HUES64 (cell line): ENCODE results near the gene TXN2.
"Not testable (repeated sequence)": the region's sequence is repeated elsewhere in the genome, so short reads cannot be mapped to it uniquely, and the experiment has no call there.

Source experiments
- H3K27ac ChIP-seq: 2 replicates; pipeline ENCODE4 v1.7.0; 2013; ENCODE audit warnings: low read depth, low read length, inconsistent platforms
- H3K27me3 ChIP-seq: 2 replicates; pipeline ENCODE4 v1.6.1; 2013; ENCODE audit warnings: mild to moderate bottlenecking, low read length; ENCODE audit not compliant: insufficient read depth
- H3K36me3 ChIP-seq: 2 replicates; pipeline ENCODE4 v1.6.1; 2013; ENCODE audit warnings: mild to moderate bottlenecking, low read length; ENCODE audit not compliant: insufficient read depth
- H3K4me1 ChIP-seq: 2 replicates; pipeline ENCODE4 v1.6.1; 2013; ENCODE audit warnings: mild to moderate bottlenecking, low read length, moderate library complexity; ENCODE audit not compliant: insufficient read depth
- H3K4me3 ChIP-seq: 2 replicates; pipeline ENCODE4 v1.5.1; 2013; ENCODE audit warnings: mild to moderate bottlenecking, low read length, moderate library complexity
- H3K9ac ChIP-seq: 2 replicates; pipeline ENCODE4 v1.6.1; 2013; ENCODE audit warnings: mild to moderate bottlenecking, low read depth, low read length
- H3K9me3 ChIP-seq: 2 replicates; pipeline ENCODE4 v1.6.1; 2013; ENCODE audit warnings: low read depth, low read length; ENCODE audit not compliant: insufficient read depth
- WGBS: fragments of 150-250, 120-280 bp; methylation state at CpG from one replicate; pipeline ENCODE4 v1.1.7; 2013; ENCODE audit warnings: missing lambda C conversion rate; 5-methylcytosine and 5-hydroxymethylcytosine counted together

Gene TXN2

DNA sequence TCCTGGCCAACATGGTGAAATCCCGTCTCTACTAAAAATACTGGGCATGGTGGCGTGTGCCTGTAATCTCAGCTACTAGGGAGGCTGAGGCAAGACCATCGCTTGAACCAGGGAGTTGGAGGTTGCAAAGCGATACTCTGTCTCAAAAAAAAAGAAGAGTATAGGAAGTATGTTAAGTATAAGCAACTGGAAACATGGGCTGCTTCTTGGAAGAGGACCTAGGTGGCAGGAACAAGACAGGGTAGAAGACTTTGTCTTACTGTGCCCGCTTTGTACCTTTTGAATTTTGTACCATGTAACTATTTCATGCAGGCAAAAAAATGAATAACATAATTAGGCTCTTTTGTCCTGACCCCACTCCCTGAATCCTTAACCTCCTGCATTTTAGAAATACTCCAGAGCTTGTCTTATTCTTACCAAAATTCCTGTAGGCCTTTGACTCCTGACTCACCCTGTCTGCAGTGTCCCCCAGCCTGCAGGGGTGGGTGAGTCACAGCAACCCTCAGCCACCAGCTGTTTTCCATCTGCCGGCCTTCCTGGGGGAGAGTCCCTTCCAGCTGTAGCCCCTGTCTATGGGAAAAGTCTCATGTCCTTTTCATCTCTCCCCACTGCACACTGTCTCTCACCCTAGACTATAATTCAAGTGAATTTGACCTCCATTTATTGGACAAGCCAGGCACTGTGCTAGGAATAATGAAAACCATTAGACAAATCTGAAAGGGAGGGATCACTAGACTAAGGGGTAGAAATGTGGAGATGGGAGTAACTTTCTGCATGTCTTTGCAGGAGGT lies 41.8 kb downstream of the TXN2 start:
- Histone ChIP-seq H3K4me3 (no peak overlapping the region), H3K9ac (no peak overlapping the region), H3K9me3 (no peaks in the 10 kb centered on the region), H3K36me3 (no peaks in the 10 kb centered on the region), H3K4me1 (peaks cover 18% of the 10 kb centered on the region), H3K27me3 (no peaks in the 10 kb centered on the region), H3K27ac (peak overlapping the region; percentile 29; the same call in 1 of the 2 replicates)
- WGBS, result 80% methylated on average over 6 of the region's 6 CpGs

DNA sequence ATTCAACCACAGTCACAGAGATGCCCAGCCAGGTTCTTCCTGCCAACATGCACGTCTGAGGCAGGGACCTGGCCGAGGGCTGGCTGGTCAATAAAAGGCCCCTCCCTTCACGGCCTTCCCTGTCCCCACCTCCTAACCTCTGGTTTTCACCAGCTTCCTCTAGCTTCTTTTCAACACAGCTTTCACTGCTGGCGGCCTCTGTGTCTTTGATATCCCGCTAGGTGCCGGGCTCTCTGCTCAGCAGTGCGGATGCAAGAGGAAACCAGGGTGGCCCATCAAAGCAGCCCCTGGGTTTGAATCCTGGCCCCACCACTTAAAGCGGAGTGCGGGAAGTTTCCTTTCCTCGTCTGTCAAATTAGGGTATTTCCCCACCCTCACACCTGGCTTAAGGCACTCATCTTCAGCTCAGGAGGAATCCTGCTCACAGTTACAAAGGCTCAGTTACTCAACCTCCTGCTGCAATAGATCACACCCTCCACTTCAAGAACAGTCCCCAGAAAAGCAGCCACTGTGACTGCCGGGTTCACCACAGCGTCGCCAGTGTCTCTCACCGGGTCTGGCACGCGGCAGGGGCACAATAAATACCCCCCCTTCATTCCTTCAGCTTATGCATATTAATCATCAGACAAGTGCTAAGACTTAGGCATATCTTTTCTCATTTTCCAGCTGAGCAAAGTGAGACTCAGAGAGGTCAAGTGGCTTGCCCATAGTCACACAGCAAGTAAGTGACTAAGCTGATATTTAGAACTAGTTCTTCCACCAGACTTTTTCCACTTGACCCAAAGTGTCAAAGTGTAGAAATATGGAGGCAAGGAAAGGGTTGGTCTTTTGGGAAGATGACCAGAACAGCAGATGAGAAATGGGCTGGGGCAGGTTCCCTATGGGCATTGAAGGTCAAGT lies 45.7 kb downstream of the TXN2 start:
- H3K4me1 ChIP-seq, result peaks cover 31% of the 10 kb centered on the region
- no peaks in the 10 kb centered on the region for H3K9me3 ChIP-seq
- no peak overlapping the region for H3K4me3 ChIP-seq
- H3K27ac ChIP-seq, result peak overlapping the region; percentile 3; the same call in 1 of the 2 replicates
- WGBS, result 17% methylated on average over 16 of the region's 16 CpGs
- H3K9ac ChIP-seq, result no peak overlapping the region
- H3K27me3 ChIP-seq, result no peaks in the 10 kb centered on the region
- no peaks in the 10 kb centered on the region for H3K36me3 ChIP-seq

DNA sequence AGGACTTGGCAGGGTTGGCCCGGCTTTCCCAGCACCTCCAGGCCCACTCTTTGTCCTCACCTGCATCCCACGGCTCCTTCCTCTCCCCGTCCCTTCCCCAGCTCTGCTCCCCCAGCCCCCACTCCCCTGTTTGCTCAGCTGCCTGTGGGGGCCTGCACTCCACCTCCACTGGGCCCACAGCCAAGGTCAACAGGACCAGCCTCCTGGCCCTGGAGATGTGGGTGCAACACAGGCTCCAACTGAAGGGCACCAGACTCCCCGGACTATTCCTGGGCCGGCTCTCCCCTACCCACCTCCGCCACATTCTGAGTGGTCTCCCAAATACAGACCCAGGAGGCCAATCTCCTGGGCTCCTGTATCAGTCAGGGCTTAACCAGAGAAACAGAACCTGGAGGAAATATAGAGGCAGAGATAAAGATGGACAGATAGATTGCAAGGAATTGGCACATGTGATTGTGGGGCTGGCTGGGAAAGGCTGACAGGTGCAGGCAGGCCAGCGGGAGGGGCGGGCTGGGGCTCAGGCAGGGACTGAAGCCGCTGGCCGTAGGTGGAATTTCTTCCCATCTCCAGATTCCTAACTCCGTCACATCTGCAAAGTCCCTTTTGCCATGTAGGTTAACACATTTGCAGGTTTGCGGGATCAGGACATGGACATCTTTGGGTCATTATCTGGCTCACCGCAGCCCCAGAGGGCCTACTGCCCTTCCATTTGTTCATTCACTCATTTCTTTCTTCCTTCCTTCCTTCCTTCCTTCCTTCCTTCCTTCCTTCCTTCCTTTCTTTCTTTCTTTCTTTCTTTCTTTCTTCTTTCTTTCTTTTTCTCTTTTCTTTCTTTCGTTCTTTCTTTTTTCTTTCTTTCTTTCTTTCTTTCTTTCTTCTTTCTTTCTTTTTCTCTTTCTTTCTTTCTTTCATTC lies 47.9 kb downstream of the TXN2 start:
- H3K27ac ChIP-seq, result no peak overlapping the region
- H3K4me3 ChIP-seq, result no peak overlapping the region
- H3K36me3 ChIP-seq, result no peaks in the 10 kb centered on the region
- no peaks in the 10 kb centered on the region for H3K27me3 ChIP-seq
- H3K9me3 ChIP-seq, result no peaks in the 10 kb centered on the region
- no peak overlapping the region for H3K9ac ChIP-seq
- 80% methylated on average over 14 of the region's 14 CpGs for WGBS
- H3K4me1 ChIP-seq, result peaks cover 28% of the 10 kb centered on the region

DNA sequence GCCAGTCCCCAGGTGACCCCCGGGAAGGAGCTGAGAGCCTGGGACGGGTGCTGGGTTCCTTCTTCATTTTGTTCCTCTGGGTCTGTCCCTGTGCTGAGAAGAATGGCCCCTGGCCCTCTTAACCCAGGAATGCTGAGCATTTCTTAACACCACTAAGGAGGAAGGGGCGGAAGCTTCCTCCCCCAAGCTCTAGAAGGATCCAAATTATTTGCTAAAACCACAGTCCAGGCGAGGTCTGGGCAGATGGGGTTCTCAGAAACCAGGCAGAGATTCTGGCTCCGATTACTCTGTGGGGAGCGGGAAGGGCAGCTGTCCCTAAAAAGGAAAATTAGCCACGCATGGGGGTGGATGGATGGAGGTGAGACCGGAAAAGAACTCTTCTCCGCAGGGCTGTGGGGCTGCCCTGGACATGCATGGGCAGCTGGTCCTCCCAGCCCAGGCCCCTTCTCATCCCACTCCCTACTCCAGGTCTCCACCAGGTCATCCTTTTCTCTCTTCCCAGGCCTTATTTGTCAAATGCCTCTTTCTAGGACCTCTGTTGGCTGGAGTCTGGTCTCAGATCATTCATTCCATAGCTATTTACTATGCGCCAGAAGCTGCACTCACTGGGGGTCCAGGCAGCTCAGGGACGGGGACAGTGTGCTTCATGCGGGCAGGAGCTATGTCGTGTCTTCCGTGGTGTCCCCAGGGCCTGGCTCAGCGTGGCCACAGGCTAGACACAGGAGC lies 48.7 kb downstream of the TXN2 start:
- H3K4me3 ChIP-seq, result no peak overlapping the region
- H3K27me3 ChIP-seq, result no peaks in the 10 kb centered on the region
- WGBS, result 77% methylated on average over 15 of the region's 15 CpGs
- H3K4me1 ChIP-seq, result peaks cover 28% of the 10 kb centered on the region
- H3K9me3 ChIP-seq, result no peaks in the 10 kb centered on the region
- H3K27ac ChIP-seq, result peak overlapping the region; percentile 30; the same call in 1 of the 2 replicates
- H3K36me3 ChIP-seq, result no peaks in the 10 kb centered on the region
- no peak overlapping the region for H3K9ac ChIP-seq

DNA sequence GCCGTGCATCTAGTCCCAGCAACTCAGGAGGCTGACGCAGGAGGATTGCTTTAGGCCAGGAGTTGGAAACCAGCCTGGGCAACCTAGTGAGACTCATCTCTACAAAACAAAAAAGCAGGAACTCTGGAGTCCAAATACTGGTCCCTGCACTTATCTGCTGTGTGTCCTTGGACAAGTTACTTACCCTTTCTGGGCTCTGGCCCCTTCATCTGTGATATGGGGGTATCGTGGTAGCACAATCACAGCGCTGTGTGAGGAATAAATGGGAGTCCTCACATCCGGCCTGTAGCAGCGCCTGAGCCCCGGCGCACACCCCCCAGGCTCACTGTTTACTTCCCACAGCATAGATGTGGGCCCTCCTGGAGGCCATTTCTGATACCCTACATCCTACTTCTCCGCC lies 49.5 kb downstream of the TXN2 start:
- no peaks in the 10 kb centered on the region for H3K9me3 ChIP-seq
- no peak overlapping the region for H3K4me3 ChIP-seq
- peaks cover 28% of the 10 kb centered on the region for H3K4me1 ChIP-seq
- H3K27ac ChIP-seq, result no peak overlapping the region
- H3K9ac ChIP-seq, result no peak overlapping the region
- WGBS, result 89% methylated on average over 9 of the region's 9 CpGs
- H3K27me3 ChIP-seq, result no peaks in the 10 kb centered on the region
- no peaks in the 10 kb centered on the region for H3K36me3 ChIP-seq

DNA sequence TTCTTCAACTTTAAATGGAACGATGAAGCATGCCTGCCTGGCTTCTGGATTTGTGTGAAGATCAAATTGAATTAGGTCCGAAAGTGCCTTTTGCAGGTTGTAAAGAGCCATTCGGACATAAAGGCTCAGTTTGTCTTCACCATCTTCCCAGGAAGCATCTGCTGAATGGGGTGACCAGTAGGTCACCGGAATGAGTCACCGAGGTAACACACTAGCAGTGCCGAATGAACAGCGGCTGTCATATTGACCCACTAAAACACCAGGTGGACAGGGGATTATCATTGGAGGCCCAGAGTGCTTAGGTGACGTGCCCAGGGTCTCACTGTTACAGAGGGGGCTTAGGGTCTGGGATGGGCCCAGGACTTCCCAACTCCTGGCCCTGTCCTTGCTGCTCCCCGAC lies 50.6 kb downstream of the TXN2 start:
- Histone ChIP-seq H3K27ac (no peak overlapping the region), H3K36me3 (no peaks in the 10 kb centered on the region), H3K27me3 (no peaks in the 10 kb centered on the region), H3K9ac (no peak overlapping the region), H3K4me1 (peaks cover 31% of the 10 kb centered on the region), H3K9me3 (no peaks in the 10 kb centered on the region), H3K4me3 (no peak overlapping the region)
- WGBS, result 87% methylated on average over 9 of the region's 9 CpGs

DNA sequence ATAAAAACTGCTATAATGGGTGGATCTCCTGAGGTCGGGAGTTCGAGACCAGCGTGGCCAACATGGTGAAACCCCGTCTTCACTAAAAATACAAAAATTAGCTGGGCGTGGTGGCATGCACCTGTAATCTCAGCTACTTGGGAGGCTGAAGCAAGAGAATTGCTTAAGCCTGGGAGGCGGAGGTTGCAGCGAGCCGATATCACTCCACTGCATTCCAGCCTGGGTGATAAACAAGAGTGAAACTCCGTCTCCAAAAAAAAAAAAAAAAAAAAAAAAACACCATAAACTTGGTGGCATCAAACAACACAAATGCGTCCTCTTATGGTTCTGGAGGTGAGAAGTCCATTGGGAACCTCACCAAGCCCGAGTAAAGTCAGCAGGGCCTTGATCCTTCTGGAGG lies 53.5 kb downstream of the TXN2 start:
- peaks cover 17% of the 10 kb centered on the region for H3K4me1 ChIP-seq
- not testable (repeated sequence) for H3K27ac ChIP-seq, H3K9ac ChIP-seq, H3K36me3 ChIP-seq, H3K4me3 ChIP-seq, H3K27me3 ChIP-seq, H3K9me3 ChIP-seq
- WGBS, result 95% methylated on average over 11 of the region's 11 CpGs

DNA sequence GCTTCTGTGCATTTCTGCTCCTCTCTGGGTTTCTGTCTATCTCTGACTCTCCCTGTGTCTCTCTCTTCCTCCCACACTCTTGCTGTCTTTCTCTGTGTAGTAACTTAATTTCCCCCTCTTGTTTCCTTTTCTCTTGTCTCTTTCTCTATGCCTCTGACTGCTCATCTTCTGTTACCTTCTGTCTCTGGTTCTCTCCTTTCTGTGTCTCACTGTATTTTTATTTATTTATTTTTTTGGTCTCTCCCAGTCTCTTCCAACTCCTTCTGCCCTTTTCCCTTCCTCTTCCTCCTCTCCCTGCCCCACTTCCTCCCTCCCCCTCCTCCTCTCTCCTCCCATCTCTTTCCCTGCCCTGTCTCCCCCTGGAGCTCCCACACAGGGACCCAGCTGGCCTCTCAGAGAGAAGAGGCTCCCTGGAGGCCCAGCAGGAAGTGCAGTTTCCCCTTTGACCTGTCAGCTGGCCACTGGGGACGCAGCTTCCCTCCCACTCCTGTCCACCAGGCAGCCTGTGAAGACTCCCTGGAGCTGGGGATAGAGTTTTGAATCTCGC lies 55.4 kb downstream of the TXN2 start:
- H3K9ac ChIP-seq, result no peak overlapping the region
- WGBS, result 45% methylated on average over 2 of the region's 2 CpGs
- no peaks in the 10 kb centered on the region for H3K9me3 ChIP-seq
- H3K27ac ChIP-seq, result peak overlapping the region; percentile 70
- H3K4me3 ChIP-seq, result no peak overlapping the region
- no peaks in the 10 kb centered on the region for H3K27me3 ChIP-seq
- H3K4me1 ChIP-seq, result peaks cover 7% of the 10 kb centered on the region; the same call in 1 of the 2 replicates
- H3K36me3 ChIP-seq, result no peaks in the 10 kb centered on the region

DNA sequence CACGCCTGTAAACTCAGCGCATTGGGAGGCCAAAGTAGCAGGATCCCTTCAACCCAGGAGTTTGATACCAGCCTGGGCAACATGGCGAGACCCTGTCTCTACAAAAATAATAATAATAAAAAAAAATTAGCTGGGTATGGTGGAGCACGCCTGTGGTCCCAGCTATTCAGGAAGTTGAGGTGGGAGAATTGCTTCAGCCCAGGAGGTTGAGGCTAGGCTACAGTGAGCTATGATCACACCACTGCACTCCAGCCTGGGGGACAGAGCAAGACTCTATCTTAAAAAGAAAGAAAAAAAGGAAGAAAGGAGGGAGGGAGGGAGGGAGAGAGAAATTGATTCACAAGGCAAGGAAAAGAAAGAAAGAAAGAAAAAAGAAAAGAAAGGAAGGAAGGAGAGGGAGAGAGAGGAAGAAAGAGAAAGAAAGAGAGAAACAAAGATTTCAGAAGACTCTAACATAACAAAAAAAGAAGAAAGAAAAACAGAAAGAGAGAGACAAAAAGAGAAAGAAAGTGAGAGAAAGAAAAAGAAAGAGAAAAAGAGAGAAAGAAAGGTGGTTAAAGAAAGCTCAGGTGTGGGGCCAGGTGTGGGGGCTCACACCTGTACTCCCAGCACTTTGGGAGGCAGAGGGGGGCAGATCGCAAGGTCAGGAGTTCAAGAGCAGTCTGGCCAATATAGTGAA lies 56.4 kb downstream of the TXN2 start:
- no peaks in the 10 kb centered on the region for H3K36me3 ChIP-seq
- no peak overlapping the region for H3K9ac ChIP-seq
- H3K4me1 ChIP-seq, result peaks cover 7% of the 10 kb centered on the region; the same call in 1 of the 2 replicates
- H3K27me3 ChIP-seq, result no peaks in the 10 kb centered on the region
- H3K27ac ChIP-seq, result no peak overlapping the region
- H3K9me3 ChIP-seq, result no peaks in the 10 kb centered on the region
- H3K4me3 ChIP-seq, result no peak overlapping the region
- 98% methylated on average over 4 of the region's 5 CpGs for WGBS

DNA sequence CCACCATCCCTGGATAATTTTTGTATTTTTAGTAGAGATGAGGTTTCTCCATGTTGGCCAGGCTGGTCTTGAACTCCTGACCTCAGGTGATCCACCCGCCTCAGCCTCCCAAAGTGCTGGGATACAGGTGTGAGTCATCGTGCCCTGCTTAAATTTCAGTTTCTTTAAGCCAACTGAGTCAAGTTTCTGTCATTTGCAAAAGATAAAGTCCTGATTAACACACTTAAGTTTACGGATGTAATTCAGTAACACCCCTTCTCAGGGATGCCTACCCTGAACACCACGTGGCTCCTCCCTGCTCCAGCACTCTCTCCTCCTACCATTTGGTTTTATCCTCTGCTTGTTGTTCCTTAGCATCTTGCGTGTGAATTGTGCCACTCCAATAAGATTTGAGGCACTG lies 57.0 kb downstream of the TXN2 start:
- H3K9me3 ChIP-seq, H3K4me3 ChIP-seq, H3K27me3 ChIP-seq, H3K27ac ChIP-seq, H3K36me3 ChIP-seq, H3K4me1 ChIP-seq, H3K9ac ChIP-seq: not testable (repeated sequence)
- 88% methylated on average over 5 of the region's 5 CpGs for WGBS
